ENCODE results near the gene PRX.
"Not testable (repeated sequence)": the region's sequence is repeated elsewhere in the genome, so short reads cannot be mapped to it uniquely, and the experiment has no call there.

PRX gene

DNA sequence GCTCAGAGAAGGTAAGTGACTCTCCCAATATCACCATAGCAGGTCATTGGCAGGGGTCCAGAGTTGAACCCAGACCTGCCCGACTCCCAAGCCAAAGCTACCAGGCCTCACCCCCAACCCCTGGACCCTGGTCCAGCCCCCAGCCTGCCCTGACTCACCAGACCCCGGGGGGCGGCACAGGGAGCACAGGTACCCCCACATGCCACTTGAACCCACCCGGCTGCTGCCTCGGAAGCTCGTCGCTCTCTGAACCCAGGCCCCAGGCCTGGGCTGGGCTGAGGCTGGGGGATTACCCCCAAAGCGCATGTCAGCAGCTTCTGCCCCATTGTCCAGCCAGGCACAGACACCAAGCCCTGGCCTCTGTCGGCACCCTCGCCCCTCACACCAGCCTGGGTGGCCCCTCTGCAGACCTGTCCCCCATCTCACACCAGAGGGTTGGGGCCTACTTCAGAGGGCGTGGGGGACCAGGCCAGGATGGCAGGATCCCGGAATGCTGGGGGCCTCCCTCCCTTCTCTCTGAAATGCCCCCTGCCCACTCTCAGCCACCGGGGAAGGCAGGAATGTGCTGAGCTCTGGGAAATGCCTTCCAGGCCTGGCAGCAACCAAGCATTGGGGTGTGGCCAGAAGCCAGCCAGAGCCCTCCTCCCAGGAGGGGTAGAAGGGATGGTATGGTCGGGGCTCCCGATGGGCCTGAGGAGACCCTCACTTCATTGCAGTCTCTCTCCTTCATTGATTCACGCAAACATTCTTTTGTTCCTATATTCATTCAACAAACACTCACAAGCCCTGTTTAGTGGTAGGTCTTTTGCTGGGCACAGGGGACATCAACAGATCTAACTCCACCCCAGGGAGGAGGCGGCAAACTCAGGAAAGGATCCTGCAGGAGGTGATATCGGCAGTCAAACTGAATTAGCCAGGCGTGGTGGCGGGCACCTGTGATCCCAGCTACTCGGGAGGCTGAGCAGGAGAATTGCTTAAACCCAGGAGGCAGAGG lies 1.7 kb upstream of the PRX start:
- H3K9me3 ChIP-seq = no peaks in the 10 kb centered on the region
- no peaks in the 10 kb centered on the region for H3K36me3 ChIP-seq
- no peak overlapping the region for H3K4me3 ChIP-seq (ENCODE audit: low read depth in 1 of 2, low read length in 1 of 2)
- H3K4me1 ChIP-seq (ENCODE audit: control insufficient read depth in 1 of 2, insufficient read depth in 1 of 2, low read depth in 1 of 2, low read length in 1 of 2) = peaks cover 30 to 32% of the 10 kb centered on the region in 2 experiments
- no peak overlapping the region for H3K27ac ChIP-seq
- TF ChIP-seq, protein P1, sequence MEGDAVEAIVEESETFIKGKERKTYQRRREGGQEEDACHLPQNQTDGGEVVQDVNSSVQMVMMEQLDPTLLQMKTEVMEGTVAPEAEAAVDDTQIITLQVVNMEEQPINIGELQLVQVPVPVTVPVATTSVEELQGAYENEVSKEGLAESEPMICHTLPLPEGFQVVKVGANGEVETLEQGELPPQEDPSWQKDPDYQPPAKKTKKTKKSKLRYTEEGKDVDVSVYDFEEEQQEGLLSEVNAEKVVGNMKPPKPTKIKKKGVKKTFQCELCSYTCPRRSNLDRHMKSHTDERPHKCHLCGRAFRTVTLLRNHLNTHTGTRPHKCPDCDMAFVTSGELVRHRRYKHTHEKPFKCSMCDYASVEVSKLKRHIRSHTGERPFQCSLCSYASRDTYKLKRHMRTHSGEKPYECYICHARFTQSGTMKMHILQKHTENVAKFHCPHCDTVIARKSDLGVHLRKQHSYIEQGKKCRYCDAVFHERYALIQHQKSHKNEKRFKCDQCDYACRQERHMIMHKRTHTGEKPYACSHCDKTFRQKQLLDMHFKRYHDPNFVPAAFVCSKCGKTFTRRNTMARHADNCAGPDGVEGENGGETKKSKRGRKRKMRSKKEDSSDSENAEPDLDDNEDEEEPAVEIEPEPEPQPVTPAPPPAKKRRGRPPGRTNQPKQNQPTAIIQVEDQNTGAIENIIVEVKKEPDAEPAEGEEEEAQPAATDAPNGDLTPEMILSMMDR (IDR thresholded peaks at IDR 0.05) = no peak
- H3K27me3 ChIP-seq = peaks cover 8% of the 10 kb centered on the region

- TF ChIP-seq, protein P1 (IDR thresholded peaks at IDR 0.05) = no peak
- H3K36me3 ChIP-seq = no peaks in the 10 kb centered on the region
- no peak overlapping the region for H3K27ac ChIP-seq
- H3K27me3 ChIP-seq = peaks cover 8% of the 10 kb centered on the region
- H3K4me3 ChIP-seq (ENCODE audit: low read depth in 1 of 2, low read length in 1 of 2) = no peak overlapping the region
- no peaks in the 10 kb centered on the region for H3K9me3 ChIP-seq
- H3K4me1 ChIP-seq (ENCODE audit: control insufficient read depth in 1 of 2, insufficient read depth in 1 of 2, low read depth in 1 of 2, low read length in 1 of 2) = peaks cover 35 to 36% of the 10 kb centered on the region in 2 experiments
These were observed 312 bp downstream of the PRX start for GRCh38 chr19:40412866-40413265.

DNA sequence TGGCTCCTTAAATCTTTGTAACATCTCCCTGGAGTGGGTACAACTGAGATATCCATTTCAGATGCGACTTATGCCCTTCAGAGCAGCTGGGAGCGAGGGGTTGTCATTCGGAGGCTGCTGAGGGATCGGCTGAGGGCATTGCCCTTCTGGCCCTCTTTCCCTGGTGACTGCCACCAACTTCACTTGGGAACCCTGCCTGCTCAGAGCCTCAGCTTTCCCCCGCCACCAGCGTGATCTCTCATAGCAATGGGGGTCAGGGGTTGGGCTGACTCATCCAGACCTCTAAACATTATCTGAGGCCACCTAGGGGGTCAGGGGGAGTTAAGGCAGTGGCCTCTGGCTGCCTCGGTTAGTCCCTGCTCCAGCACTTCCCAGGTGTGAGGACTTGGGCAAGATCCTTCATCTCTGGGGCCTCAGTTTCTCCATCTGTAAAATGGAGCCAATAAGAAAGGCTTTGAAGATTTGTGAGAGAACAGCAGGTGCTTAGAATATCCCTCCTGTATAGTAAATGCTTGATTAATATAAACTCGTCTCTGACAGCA lies 1.1 kb downstream of the PRX start:
- peaks cover 8% of the 10 kb centered on the region for H3K27me3 ChIP-seq
- no peaks in the 10 kb centered on the region for H3K36me3 ChIP-seq
- TF ChIP-seq, protein P1 (IDR thresholded peaks at IDR 0.05) = no peak
- H3K4me3 ChIP-seq (ENCODE audit: low read depth in 1 of 2, low read length in 1 of 2) = no peak overlapping the region
- no peaks in the 10 kb centered on the region for H3K9me3 ChIP-seq
- H3K4me1 ChIP-seq (ENCODE audit: control insufficient read depth in 1 of 2, insufficient read depth in 1 of 2, low read depth in 1 of 2, low read length in 1 of 2) = peaks cover 29 to 31% of the 10 kb centered on the region in 2 experiments
- no peak overlapping the region for H3K27ac ChIP-seq

GRCh38 chr19:40411125-40411842 lies 1.9 kb downstream of the PRX start:
- Histone ChIP-seq H3K4me3 (ENCODE audit: low read depth in 1 of 2, low read length in 1 of 2) (no peak overlapping the region), H3K36me3 (no peaks in the 10 kb centered on the region), H3K9me3 (no peaks in the 10 kb centered on the region), H3K27me3 (peaks cover 8% of the 10 kb centered on the region), H3K27ac (no peak overlapping the region), H3K4me1 (ENCODE audit: control insufficient read depth in 1 of 2, insufficient read depth in 1 of 2, low read depth in 1 of 2, low read length in 1 of 2) (peaks cover 22 to 23% of the 10 kb centered on the region in 2 experiments)
- TF ChIP-seq, protein P1 (IDR thresholded peaks at IDR 0.05) = no peak

GRCh38 chr19:40410030-40410389 lies 3.2 kb downstream of the PRX start:
- Histone ChIP-seq H3K27ac (no peak overlapping the region), H3K4me3 (ENCODE audit: low read depth in 1 of 2, low read length in 1 of 2) (no peak overlapping the region), H3K27me3 (peaks cover 8% of the 10 kb centered on the region), H3K9me3 (no peaks in the 10 kb centered on the region), H3K36me3 (no peaks in the 10 kb centered on the region), H3K4me1 (ENCODE audit: control insufficient read depth in 1 of 2, insufficient read depth in 1 of 2, low read depth in 1 of 2, low read length in 1 of 2) (peaks cover 9 to 10% of the 10 kb centered on the region in 2 experiments)
- TF ChIP-seq, protein P1 (IDR thresholded peaks at IDR 0.05) = no peak

GRCh38 chr19:40408598-40408925 lies 4.6 kb downstream of the PRX start:
- H3K27ac ChIP-seq = not testable (repeated sequence)
- peaks cover 8 to 17% of the 10 kb centered on the region in 2 experiments for H3K4me1 ChIP-seq (ENCODE audit: control insufficient read depth in 1 of 2, insufficient read depth in 1 of 2, low read depth in 1 of 2, low read length in 1 of 2)

More at GRCh38 chr19:40408598-40408925, 4.6 kb downstream of the PRX start:
- H3K9me3 ChIP-seq; H3K36me3 ChIP-seq; H3K4me3 ChIP-seq (ENCODE audit: low read depth in 1 of 2, low read length in 1 of 2): not testable (repeated sequence)
- H3K27me3 ChIP-seq = peaks cover 22% of the 10 kb centered on the region
